ENCODE data around the gene FHIT. TPM values are rescaled to one million over a fixed set of nuclear protein-coding genes. Genes with fewer than 3 reads are reported as not detected.

The FHIT gene
- total and polyA plus RNA-seq, 10 of the 15 experiments (the other 5 are each of a cell fraction or from before 2014, with no cell fraction given), result 4.2 to 14.9 (median 9.4) TPM

GRCh38 chr3:59708202-59708601, 1543.0 kb downstream of the FHIT start (continued):
- TF ChIP-seq REST (IDR thresholded peaks at IDR 0.05; ENCODE audit: low read depth, low read length) (no peak), HCFC1 (IDR thresholded peaks at IDR 0.05; ENCODE audit: low read length) (no peak), BCL3 (IDR thresholded peaks at IDR 0.05; ENCODE audit: borderline replicate concordance, insufficient read depth, low read depth, low read length, poor library complexity, severe bottlenecking) (no peak), BCL11A (IDR thresholded peaks at IDR 0.05; ENCODE audit: low read depth, low read length) (no peak), FOXK2 (IDR thresholded peaks at IDR 0.05) (no peak)

GRCh38 chr3:59704292-59704691, 1547.0 kb downstream of the FHIT start:
- H3K36me3 ChIP-seq (ENCODE audit: control insufficient read depth in 2 of 2, insufficient read depth in 2 of 2, low read length in 1 of 2), result no peaks in the 10 kb centered on the region
- no peak for DNase-seq (ENCODE audit: low read depth, low spot score)
- ChIA-PET RAD21 (ENCODE audit: unreplicated experiment) (no interaction called here), CTCF (interaction anchor here (0.9 kb wide), 1 partner anchor 10 kb away, joined by 3 read pairs; no protein-coding TSS in a partner anchor), SMC1A (ENCODE audit: uncharacterized antibody, unreplicated experiment) (interaction anchor here (1.3 to 1.5 kb wide), 2 partner anchors 11 to 137 kb away, joined by 3 to 4 read pairs; no protein-coding TSS in a partner anchor), POLR2A (no interaction called here)
- no peaks in the 10 kb centered on the region for H3K4me1 ChIP-seq (ENCODE audit: control insufficient read depth, insufficient read depth, low read length)
- no peak overlapping the region for H3K27ac ChIP-seq (ENCODE audit: control insufficient read depth, insufficient read depth)
- no peaks in the 10 kb centered on the region for H3K79me2 ChIP-seq (ENCODE audit: control insufficient read depth, insufficient read depth, low read length)
- H3K9ac ChIP-seq (ENCODE audit: control insufficient read depth, insufficient read depth, low read length), result no peak overlapping the region
- H3K4me3 ChIP-seq, result no peak overlapping the region
- ATAC-seq, result no peak
- 24% methylated on average over 4 of the region's 4 CpGs for WGBS (ENCODE audit: insufficient coverage, insufficient replicate concordance, low lambda C conversion rate, missing lambda C conversion rate)
- H2AFZ ChIP-seq (ENCODE audit: control insufficient read depth, low read depth, low read length), result no peak overlapping the region
- H3K27me3 ChIP-seq (replicated peaks in 1 of 2; ENCODE audit: control insufficient read depth in 2 of 2, insufficient read depth in 2 of 2, low read length in 1 of 2), result no peaks in the 10 kb centered on the region
- intact Hi-C loops (cut with micrococcal nuclease; ENCODE audit: unreplicated experiment), result no loop called here
- no peak overlapping the region for H3K4me2 ChIP-seq (ENCODE audit: control insufficient read depth, insufficient read depth)
- in situ Hi-C loops (cut with MboI), result no loop called here
- no peaks in the 10 kb centered on the region for H4K20me1 ChIP-seq (ENCODE audit: control insufficient read depth, insufficient read depth)
- BruUV-seq (replicated peaks), result no TSS peak
- H3K9me3 ChIP-seq (replicated peaks; ENCODE audit: control insufficient read depth, insufficient read depth, low read length), result no peaks in the 10 kb centered on the region
- no peak for FAIRE-seq
- TF ChIP-seq ZBTB40 (IDR thresholded peaks at IDR 0.05; ENCODE audit: borderline replicate concordance), result no peak
- TF ChIP-seq ATF2 (IDR thresholded peaks at IDR 0.05; ENCODE audit: low read length), result no peak
- TF ChIP-seq ETV6 (conservative IDR thresholded peaks at IDR 0.05 in 1 of 2, IDR thresholded peaks at IDR 0.05 in 1 of 2; ENCODE audit: borderline replicate concordance in 1 of 2, low read depth in 1 of 2), result no peak
- TF ChIP-seq NFXL1 (IDR thresholded peaks at IDR 0.05; ENCODE audit: borderline replicate concordance), result no peak
- no peak for TF ChIP-seq JUND (IDR thresholded peaks at IDR 0.05; ENCODE audit: low read depth, low read length)
- TF ChIP-seq SMAD5 (IDR thresholded peaks at IDR 0.05; ENCODE audit: low read depth), result no peak
